Hepatocyte (in vitro differentiated cells): ENCODE data around the gene MARCHF3. TPM values are rescaled to one million over a fixed set of nuclear protein-coding genes. Genes with fewer than 3 reads are reported as not detected.
"Not testable (repeated sequence)": the region's sequence is repeated elsewhere in the genome, so short reads cannot be mapped to it uniquely, and the experiment has no call there.

Experiments used
- DNase-seq: peaks from one replicate; pipeline ENCODE4 v3.0.0-alpha.2; 2016; ENCODE audit warnings: low spot score
- H2AFZ ChIP-seq: fragments of 200-600 bp; sonication (generic); 2 replicates; pipeline ENCODE4 v1.6.0; 2016; ENCODE audit warnings: antibody characterized with exemption, mild to moderate bottlenecking
- H3K27ac ChIP-seq: fragments of 200-600 bp; sonication (generic); 2 replicates; pipeline ENCODE4 v1.5.1; 2016; ENCODE audit warnings: mild to moderate bottlenecking
- H3K27me3 ChIP-seq: fragments of 200-600 bp; sonication (generic); 2 replicates; pipeline ENCODE4 v1.6.1; 2016
- H3K36me3 ChIP-seq: fragments of 200-600 bp; sonication (generic); replicated peaks from 2 replicates; pipeline ENCODE4 v1.5.1; 2016; ENCODE audit warnings: low read depth; ENCODE audit not compliant: insufficient read depth
- H3K4me1 ChIP-seq: fragments of 200-600 bp; sonication (generic); 2 replicates; pipeline ENCODE4 v1.5.1; 2016; ENCODE audit warnings: mild to moderate bottlenecking, moderate library complexity; ENCODE audit not compliant: insufficient read depth
- H3K4me2 ChIP-seq: fragments of 200-600 bp; sonication (generic); 2 replicates; pipeline ENCODE4 v1.6.0; 2016
- H3K4me3 ChIP-seq: fragments of 200-600 bp; sonication (generic); 2 replicates; pipeline ENCODE4 v1.5.1; 2016; ENCODE audit warnings: mild to moderate bottlenecking
- H3K79me2 ChIP-seq: fragments of 200-600 bp; sonication (generic); 2 replicates; pipeline ENCODE4 v1.6.0; 2017; ENCODE audit warnings: mild to moderate bottlenecking
- H3K9me2 ChIP-seq: fragments of 200-600 bp; sonication (generic); replicated peaks from 2 replicates; pipeline ENCODE4 v1.6.0; 2017; ENCODE audit warnings: mild to moderate bottlenecking; ENCODE audit not compliant: insufficient read depth
- H3K9me3 ChIP-seq: fragments of 200-600 bp; sonication (generic); 2 replicates; pipeline ENCODE4 v1.5.1; 2016; ENCODE audit warnings: low read depth, mild to moderate bottlenecking
- H4K20me1 ChIP-seq: fragments of 200-600 bp; sonication (generic); 2 replicates; pipeline ENCODE4 v1.6.0; 2016; ENCODE audit warnings: mild to moderate bottlenecking; ENCODE audit not compliant: insufficient read depth, poor library complexity, severe bottlenecking
- CTCF ChIP-seq: fragments of 200-600 bp; sonication (generic); IDR thresholded peaks from 2 replicates; pipeline ENCODE4 v1.5.1; 2016; ENCODE audit warnings: antibody characterized with exemption, mild to moderate bottlenecking; ENCODE audit not compliant: poor library complexity
- EZH2 ChIP-seq: fragments of 200-600 bp; sonication (generic); IDR thresholded peaks from 2 replicates; pipeline ENCODE4 v1.6.1; 2016; ENCODE audit warnings: antibody characterized with exemption, mild to moderate bottlenecking, borderline replicate concordance
- EZH2phosphoT487 ChIP-seq: fragments of 200-600 bp; sonication (generic); IDR thresholded peaks from one replicate; pipeline ENCODE4 v1.6.1; 2018; ENCODE audit warnings: antibody characterized with exemption, mild to moderate bottlenecking, low read depth, moderate library complexity; ENCODE audit not compliant: unreplicated experiment, severe bottlenecking
- WGBS: methylation state at CpG from one replicate; pipeline ENCODE4 v1.1.6; 2016; ENCODE audit warnings: low lambda C conversion rate; ENCODE audit errors: missing lambda C conversion rate; 5-methylcytosine and 5-hydroxymethylcytosine counted together
- polyA plus RNA-seq: library from polyadenylated mRNA; unstranded; fragments of >200 nt; fragmentation: Nextera tagmentation; extraction: Ambion mirVana; gene quantifications from 2 replicates; pipeline ENCODE4 v1.2.1, GENCODE V29; 2016
- total RNA-seq: library from RNA; depleted of rRNA; stranded (reverse); fragments of >200 nt; gene quantifications from 2 replicates; pipeline ENCODE4 v1.2.3, GENCODE V29; 2014

Gene MARCHF3
- total and polyA plus RNA-seq, 2 experiments from 2014 or later = 9.4 to 20.4 TPM

- 34% methylated on average over 11 of the region's 11 CpGs for WGBS
Measured at GRCh38 chr5:126843375-126843774, 187.0 kb downstream of the MARCHF3 start.

GRCh38 chr5:126839407-126839806 lies 191.0 kb downstream of the MARCHF3 start:
- H3K27me3 ChIP-seq, H3K4me2 ChIP-seq, H2AFZ ChIP-seq, DNase-seq, H3K9me2 ChIP-seq, H3K9me3 ChIP-seq, H3K4me3 ChIP-seq, H3K4me1 ChIP-seq, H3K79me2 ChIP-seq, H3K27ac ChIP-seq, H4K20me1 ChIP-seq, H3K36me3 ChIP-seq: not testable (repeated sequence)
- WGBS = 90% methylated on average over 7 of the region's 7 CpGs

More at GRCh38 chr5:126843375-126843774, 187.0 kb downstream of the MARCHF3 start:
- peak overlapping the region; percentile 51 for H3K4me2 ChIP-seq
- not testable (repeated sequence) for H3K9me2 ChIP-seq, H3K27ac ChIP-seq, H4K20me1 ChIP-seq, H3K27me3 ChIP-seq, H3K4me3 ChIP-seq, H3K9me3 ChIP-seq, H3K36me3 ChIP-seq, DNase-seq, H3K79me2 ChIP-seq, H2AFZ ChIP-seq, H3K4me1 ChIP-seq

GRCh38 chr5:126837906-126838539 lies 192.3 kb downstream of the MARCHF3 start:
- no peak overlapping the region for H3K27ac ChIP-seq
- H3K4me1 ChIP-seq = no peaks in the 10 kb centered on the region
- no peaks in the 10 kb centered on the region for H3K36me3 ChIP-seq
- 81% methylated on average over 7 of the region's 7 CpGs for WGBS
- TF ChIP-seq EZH2 (no peak), EZH2phosphoT487 (no peak), CTCF (peak; percentile 56)
- no peak overlapping the region for H3K4me2 ChIP-seq
- no peaks in the 10 kb centered on the region for H4K20me1 ChIP-seq
- no peak overlapping the region for H2AFZ ChIP-seq
- no peaks in the 10 kb centered on the region for H3K27me3 ChIP-seq
- H3K79me2 ChIP-seq = no peaks in the 10 kb centered on the region
- no peaks in the 10 kb centered on the region for H3K9me3 ChIP-seq
- no peak overlapping the region for H3K4me3 ChIP-seq
- no peak for DNase-seq
- no peaks in the 10 kb centered on the region for H3K9me2 ChIP-seq

GRCh38 chr5:126837242-126837641 lies 193.1 kb downstream of the MARCHF3 start:
- no peaks in the 10 kb centered on the region for H3K79me2 ChIP-seq
- no peak overlapping the region for H3K4me3 ChIP-seq
- no peaks in the 10 kb centered on the region for H3K9me3 ChIP-seq
- H2AFZ ChIP-seq = no peak overlapping the region
- no peaks in the 10 kb centered on the region for H3K27me3 ChIP-seq
- H4K20me1 ChIP-seq = no peaks in the 10 kb centered on the region
- 95% methylated on average over 4 of the region's 4 CpGs for WGBS
- no peak for TF ChIP-seq CTCF
- TF ChIP-seq EZH2 = no peak
- TF ChIP-seq EZH2phosphoT487 = no peak
- no peaks in the 10 kb centered on the region for H3K9me2 ChIP-seq
- no peak overlapping the region for H3K27ac ChIP-seq
- H3K4me2 ChIP-seq = no peak overlapping the region
- H3K4me1 ChIP-seq = no peaks in the 10 kb centered on the region
- H3K36me3 ChIP-seq = no peaks in the 10 kb centered on the region
- no peak for DNase-seq
